Activated CD8-positive, alpha-beta memory T cell treated with anti-CD3 and anti-CD28 coated beads for 48 hours (primary cell): Measurements from ENCODE around the gene GLI3.

Source experiments
- DNase-seq, 3 experiments: peaks; one replicate each; pipeline ENCODE4 v3.0.0-alpha.2; 2020; ENCODE audit warnings: low read depth in 2 of 3, low spot score in 2 of 3

The GLI3 gene

DNA sequence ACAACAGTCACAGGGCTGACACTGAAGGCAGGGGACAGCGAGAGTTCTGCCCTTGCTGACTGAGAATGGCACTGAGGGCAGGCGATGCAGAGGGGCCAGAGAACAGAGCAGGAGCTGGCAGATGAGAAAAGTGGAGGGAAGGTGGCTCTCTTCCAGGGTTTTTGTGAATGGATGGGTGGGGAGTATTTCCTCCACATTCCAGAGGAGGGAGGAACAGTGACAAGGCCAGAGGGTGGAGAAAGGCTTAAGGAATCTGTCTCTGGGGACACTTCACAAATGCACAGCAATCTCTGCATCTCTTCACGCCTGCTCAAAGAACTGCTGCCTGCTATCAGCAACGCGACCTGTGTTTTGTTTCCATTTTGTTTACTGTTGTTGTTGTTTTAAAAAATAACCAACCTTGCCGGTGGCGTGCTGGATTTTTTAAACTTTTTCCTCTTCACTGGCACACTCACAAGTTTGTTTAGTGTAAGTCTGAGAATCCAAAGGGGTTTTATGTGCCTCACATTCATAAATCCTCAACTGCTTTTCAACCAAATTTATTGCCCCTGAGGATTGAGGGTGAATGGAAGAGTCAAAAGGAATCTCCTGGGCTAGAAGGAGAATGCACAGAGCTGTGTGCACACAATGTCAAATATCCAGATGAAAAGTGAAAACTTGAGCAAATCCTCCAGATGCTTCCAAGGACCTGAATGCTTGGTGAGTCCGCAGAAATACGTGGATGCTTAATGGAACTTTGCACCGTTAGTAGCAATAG, 129.3 kb downstream of the GLI3 start:
- no peak for DNase-seq

DNA sequence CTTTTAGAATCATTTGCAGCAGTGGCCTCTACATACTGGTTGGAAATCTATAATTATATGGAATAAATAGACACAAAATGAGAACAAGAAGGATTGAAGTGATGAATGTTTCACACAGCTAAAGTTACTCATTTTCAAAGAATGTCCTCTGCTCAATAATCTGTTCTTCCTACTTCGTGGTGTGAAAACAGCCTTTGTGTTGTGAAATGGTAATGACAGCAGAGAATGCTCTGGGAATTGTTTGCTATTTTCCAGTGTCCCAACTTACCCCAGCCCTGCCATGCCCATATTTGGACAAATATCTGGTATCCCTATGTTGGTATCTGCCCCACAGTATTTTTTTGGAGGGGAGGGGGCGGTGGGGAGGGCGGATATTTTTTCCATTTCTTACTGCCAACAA, 130.4 kb downstream of the GLI3 start:
- DNase-seq = no peak

DNA sequence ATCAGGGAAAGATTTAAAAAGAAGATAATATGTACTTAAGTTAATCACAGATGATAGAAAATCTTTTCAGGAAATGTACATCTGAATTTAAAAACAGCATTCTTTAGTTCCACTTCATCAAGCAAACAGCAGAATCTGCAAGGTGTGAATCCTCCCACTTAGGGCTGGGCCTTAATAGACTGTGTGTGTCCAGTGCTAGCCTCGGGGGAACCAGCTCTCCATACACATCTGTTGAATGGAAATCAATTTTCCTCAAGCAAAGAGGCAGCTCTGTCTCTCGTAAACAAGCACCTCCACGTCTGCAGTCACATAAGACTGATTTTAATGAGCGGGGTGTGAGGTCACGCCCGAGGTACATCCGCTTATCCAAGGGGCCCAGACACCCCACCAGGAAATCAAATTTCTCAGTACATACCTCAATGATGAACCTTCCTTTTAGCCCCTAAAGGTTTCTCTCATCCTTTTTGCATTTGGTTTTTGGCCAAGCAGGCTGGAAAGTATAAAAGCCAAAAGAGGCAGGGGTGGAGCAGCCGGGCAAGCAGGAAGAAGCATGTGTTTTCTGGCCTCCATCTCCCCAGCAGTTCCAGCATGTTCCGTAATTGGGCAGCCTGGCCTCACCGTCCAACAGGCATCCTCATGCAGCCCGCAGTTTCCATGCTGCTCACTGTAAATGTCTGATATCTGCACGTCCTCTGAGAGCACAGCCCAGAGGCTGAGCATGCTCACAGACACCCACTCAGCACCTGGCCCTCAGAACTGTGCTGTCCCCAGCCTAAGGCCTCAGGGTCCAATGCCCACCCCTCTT, 131.3 kb downstream of the GLI3 start:
- no peak for DNase-seq

DNA sequence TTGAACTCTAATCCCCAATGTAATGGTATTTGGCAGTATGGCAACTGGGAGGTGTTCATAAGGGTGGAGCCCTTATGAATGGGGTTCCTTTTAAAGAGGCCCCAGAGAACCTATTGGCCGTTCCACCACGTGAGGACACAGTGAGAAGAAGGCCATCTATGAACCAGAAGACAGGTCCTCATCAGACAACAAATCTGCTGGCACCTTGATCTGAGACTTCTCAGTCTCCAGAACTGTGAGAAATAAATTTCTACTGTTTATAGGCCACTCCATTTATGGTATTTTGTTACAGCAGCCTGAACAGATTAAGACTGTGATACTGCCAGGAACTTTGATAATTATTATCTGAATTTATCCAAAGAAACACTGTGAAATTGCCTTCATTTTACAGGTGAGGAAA, 132.3 kb downstream of the GLI3 start:
- no peak for DNase-seq

DNA sequence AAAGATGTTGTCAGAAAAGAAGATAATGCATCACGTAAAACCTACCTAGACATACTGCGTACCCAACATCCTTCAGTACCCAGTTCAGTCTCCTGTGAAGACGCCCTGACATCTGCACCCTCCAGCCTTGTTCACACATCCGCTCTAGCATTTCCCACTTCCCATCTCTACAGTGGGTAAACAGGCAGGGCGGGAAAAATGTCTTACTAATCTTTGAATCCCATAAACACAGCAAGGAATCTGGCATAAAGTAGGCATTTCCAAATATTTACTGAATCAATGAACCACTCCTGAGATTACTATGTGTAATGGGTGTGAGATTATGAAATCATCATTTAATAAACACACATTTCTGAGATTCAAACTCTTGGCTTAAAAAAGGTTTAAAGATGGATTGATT, 132.8 kb downstream of the GLI3 start:
- DNase-seq = no peak

DNA sequence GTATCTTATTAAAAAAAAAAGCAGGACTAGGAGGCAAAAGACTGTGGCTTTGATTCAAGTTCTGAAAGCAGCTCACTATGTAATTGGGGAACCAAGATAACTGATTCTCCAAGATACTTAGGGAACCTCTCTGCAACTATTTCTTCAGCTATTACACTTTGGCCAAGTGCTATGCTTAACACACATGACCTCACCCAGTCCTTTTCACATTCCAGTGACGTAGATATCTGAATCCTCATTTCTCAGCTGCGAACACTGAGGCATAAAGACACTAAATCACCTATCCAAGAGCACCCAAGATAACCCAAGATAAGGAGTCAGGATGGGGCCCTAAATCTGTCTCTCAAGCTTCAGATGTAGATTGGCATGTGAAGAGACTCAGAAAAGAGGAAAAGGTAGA, 133.6 kb downstream of the GLI3 start:
- DNase-seq = no peak

DNA sequence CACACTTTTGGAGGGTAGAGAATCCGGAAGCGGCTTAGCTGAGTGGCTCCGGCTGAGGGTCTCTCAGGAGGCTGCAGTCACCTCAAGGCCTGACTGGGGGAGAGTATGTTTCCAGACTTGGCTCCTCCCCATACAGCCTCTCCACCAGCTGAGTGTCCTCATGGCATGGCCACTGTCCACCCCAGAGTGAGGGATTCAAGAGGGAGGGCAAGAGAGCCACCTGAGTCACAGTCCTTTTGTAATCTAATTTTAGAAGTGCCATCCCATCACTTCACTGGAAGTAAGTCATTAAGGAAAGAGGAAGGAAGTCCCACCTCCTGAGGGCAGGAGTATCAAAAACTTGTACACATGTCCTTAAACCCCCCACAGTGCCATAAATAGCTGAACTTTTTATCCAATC, 134.0 kb downstream of the GLI3 start:
- no peak for DNase-seq

DNA sequence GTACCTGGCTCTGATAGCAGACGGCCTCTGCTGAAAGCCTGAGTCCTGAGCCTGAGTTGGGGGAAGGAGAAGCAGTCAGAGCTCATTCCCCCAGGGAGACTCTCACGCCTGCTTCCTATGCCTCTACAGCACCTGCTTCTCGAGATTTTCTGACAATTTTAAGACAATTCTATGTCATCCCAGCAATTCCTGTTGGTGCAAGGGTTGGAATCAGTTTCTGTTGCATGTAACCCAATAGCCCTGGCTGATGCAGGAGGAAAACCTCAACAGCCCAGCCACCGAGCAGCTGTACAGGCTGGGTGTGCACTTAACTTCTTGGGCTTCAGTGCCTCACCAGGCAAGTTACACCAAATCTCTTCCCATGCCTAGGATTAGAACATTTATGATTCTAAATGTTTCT, 134.7 kb downstream of the GLI3 start:
- no peak for DNase-seq

DNA sequence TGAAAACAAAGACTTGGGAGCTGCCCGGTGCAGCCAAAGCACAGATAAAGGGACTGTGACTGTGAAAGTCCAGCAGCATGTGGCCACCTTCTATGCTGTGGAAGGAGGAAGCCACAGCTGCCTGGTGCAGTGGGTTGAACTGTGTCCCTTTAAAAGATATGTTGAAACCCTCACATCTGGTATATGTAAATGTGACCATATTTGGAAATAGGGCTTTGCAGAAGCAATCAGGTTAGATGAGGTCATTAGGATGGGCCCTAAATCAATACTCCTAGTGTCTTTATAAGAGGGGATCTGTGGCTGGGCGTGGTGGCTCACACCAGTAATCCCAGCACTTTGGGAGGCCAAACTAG, 136.9 kb downstream of the GLI3 start:
- DNase-seq = no peak

DNA sequence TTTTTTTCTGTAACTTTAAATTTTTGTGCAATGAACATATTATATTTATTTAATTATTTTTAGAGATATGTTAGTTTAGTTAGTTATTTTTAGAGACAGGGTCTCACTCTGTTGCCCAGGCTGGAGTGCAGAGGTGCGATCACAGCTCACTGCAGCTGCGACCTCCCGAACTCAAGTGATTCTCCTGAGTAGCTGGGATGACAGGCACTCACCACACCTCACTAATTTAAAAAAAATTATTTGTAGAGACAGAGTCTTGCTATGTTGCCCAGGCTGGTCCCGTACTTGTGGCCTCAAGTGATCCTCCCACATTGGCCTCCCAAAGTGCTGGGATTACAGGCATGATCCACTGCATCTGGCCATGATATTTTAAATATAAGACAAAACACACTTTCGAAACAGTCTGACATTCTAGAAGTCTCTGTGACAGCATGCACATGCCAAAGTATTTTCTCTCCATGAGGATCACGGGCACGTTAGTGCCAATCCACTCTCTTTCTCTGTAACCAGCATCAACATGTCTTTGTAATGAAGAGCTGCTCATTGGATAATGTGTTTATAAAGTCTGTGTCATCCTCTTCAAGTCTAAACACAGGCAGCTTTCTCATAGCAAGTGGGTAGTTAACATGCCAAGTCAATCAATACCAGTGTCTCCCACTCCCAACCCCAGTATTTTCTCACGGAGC, 137.4 kb downstream of the GLI3 start:
- no peak for DNase-seq

DNA sequence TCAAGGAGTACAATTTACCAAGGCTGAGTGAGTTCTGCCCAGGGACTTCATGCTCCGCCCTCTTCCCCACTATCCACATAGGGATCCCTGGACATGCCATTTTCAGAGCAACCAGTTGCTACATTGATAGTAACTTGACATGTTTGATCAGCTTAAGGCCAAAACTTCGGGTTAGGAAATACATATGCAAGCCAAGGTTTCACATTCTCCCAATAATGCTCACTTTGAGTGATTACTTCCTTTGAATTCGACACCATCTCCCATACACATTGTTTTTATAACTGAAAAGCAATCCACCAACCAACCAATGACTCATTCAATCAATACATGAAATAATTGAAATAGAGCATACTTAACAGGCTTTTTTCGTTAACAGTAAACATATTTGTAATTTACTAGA, 137.9 kb downstream of the GLI3 start:
- no peak for DNase-seq

DNA sequence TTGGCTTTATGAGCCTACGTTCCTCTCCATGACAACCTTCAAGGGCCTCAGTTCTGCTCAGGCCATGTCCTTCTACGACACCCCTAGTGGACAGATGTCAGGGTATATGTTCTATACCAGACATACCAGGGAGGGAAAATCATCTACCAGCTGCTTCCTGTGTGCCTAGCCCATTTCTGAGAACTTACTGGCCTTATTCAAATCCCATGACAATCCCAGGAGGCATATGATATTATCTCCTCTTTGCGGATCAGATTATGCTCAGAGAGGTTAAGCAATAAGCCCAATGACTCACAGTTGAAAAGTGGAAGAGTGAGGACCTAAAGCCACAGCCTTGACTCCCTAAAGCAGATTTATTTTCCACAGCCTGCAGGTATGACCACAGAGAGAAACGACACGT, 139.3 kb downstream of the GLI3 start:
- DNase-seq = no peak

DNA sequence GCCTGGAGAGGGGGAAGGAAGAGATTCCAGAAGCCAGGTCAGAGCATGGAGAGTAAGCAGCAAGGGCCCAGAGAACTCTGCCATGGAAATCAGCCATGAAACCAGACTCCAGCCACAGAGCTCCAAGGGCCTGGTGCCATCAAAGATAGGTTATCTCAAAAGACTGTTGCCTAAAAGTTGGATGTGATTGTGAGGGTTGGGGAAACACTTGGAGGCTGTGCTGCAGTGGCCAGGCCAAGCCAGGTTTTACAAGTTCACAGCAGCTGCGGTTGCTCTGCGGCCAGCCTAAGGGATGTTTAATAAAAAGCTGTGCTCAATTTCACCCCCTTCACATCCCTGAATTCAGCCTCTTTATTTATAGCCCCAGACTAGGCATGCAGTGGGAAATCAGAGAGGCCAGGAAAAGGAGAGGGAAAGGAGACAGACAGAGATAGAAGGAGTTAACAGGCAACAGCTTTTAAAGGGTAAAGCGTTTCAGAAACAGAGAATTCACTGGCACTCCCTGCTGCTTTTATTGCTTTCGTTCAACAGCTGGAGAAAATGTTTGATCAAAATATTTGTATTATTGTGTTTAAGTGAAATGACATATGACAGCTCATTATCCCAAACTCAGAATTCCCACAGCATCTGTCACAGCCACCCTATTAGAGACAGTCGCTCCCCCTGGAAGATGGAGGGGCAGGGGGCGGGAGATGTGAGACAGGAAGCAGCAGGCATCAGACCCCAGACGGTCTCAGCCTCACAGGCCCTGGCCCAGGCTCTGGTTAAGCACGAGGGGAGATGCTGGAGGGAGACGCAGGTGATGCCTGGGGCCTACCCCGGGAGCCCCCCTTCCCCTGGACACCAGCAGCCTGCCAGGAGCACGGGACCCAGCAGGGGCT, 140.1 kb downstream of the GLI3 start:
- no peak for DNase-seq

DNA sequence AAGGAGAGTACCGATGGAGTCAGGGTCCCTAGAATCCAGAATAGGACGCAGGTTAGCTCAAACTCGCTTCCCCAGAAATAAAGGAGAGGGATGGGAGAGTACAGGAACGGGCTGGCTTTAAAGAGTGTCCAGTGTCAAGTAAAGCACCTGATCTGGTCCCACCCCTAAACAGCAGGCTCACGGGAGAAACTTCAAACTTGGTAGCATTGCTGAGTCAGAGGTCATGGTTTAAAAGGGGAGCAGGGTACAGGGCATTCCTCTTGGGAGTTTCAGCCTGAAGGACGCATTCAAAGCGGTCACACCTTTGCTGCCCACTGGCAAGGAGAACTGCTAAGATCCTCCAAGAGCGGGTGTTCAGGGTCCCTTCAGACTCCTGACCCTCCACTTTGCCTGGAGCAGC, 140.7 kb downstream of the GLI3 start:
- no peak for DNase-seq

DNA sequence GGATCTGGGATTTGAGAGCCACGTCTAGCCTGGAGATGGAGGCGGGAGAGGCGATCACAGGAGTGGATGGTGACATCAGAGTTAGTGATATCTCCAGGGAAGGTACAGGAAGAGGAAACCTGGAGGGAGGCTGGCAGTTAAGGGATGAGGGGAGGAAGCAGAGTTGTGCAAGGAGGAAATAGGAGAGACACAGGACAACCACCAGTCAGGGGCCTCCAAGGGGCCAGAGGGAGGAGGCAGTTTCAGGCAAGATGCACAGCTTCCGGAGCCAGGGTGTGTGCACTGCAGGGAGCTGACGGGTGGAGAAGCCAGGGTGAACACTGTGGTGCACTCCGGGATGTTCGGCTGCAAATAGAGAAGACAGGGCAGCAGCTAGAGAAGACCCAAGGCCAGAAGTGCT, 141.2 kb downstream of the GLI3 start:
- no peak for DNase-seq

DNA sequence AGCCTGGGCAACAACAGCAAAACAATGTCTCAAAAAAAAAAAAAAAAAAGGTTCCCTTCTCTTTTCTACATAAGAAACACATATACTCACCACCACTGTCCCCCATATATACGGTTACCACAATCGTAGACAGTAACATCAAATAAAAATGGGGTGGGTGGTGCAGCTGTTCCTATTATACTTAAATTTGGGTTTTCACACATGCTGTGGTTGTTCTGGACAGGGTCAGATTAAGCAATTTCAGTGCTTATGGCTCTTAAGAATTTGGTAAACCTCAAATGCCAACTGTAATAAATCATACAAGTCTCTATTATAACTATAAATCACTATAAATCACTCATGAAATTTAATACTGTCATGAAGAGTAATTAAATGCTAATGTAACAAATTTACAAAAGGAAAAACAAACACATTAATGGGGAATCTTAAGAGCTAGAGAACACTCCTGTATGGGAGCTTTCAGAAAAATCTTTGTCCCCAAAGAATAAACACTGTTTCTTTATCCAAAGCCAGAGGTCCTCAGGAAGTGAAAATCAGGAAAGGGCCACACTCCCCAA, 143.6 kb downstream of the GLI3 start:
- DNase-seq = no peak

DNA sequence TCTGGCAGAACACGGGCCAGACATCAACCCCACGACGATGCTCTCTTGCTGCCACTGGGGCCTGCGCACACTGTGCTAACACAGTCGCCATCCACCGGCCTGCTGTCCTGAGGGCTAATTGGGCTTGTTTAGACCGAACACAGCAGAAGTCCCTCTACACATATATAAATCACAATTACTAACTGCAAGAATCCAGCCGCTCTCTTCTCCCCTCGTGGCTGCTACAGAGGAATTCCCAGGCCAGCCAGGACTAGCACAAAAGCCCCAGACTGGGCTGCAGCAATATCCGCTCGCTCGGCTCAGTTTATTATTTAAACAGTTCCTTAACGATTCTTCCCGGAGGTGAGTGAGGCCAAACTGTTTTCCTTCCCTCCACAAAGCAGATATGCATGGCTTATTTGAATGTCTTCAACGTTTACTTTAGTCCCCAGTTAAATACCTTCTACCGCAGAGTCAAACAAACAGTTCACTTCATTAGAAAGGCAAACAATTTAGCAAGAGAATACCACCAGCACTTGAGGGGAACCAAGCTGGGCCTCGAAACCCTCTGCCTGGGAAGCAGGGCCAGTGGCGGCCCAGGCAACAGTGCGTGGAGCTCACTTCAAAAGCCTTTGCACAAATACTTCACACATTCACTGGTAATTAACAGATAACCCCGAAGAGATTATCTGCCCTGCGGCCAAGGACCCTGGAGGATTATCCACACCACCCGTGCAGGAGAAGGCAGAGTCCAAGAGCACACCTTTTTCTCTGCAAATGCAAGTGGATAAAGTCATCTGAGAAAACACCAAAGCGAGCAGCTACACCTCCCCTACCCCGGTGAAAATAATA, 145.3 kb downstream of the GLI3 start:
- no peak for DNase-seq

DNA sequence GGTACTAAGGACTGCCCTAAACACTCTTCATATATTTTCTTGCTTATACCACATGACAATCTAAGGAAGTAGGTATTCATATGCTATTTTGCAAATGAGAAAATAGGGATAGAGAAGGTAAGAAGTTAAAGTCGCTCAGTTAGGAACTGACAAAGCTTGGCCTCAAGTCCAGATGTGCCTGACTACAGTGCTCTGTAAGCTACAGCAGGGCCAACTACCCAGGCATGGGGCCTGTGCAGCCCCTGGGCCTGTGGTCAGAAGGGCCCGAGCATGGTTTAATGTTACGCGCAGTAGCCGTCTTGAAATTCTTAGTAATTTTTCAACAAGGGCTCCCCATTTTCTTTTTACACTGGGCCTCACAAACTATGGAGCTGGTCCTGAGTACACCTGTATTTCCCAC, 146.2 kb downstream of the GLI3 start:
- DNase-seq = no peak

DNA sequence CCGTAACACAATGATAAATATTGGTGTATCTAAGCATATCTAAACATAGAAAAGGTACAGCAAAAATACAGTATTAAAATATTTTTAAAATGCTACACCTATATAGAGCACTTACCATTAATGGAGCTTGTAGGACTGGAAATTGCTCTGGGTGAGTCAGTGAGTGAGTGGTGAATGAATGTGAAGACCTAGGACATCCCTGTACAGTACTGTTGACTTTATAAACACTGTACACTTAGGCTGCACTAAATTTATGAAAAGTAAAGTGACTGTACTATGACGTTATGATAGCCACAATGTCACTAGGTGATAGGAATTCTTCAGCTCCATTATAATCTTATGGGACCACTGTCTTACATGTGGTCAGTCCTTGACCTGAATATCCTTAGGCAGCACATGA, 147.0 kb downstream of the GLI3 start:
- DNase-seq = no peak

DNA sequence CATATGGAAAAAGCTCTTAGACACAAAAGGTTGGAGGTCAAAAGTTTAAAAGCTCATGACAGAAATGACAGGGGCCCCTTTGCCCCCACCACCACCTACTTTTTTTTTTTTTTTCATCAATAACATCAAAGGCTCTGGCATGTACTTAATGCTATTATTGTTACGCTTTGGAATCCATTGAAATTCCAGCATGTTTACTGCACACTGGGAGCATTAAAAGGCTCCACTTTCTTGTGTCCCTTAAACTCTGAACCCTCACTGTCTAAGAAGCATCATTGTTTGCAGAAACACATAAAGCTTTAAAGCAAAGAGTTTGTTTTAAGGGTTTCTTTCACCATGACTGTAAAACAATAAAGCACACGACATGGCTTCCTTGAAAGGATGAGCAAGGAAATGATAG, 149.4 kb downstream of the GLI3 start:
- no peak for DNase-seq
